Measurements from ENCODE around the gene SCAMP3. TPM values are rescaled to one million over a fixed set of nuclear protein-coding genes. Genes with fewer than 3 reads are reported as not detected.
"Not testable (repeated sequence)": the region's sequence is repeated elsewhere in the genome, so short reads cannot be mapped to it uniquely, and the experiment has no call there.

SCAMP3 gene
- polyA plus RNA-seq, 1 donor (not counting 4 experiments of a cell fraction or from before 2014, with no cell fraction given) = 72.1 TPM

GRCh38 chr1:155241069-155241679 is 21.0 kb downstream of the SCAMP3 start:
- Histone ChIP-seq H3K27ac (ENCODE audit: control insufficient read depth, insufficient read depth, low read length) (peak overlapping the region; percentile 71), H3K27me3 (ENCODE audit: control insufficient read depth, extremely low read depth, insufficient read depth, low read length) (no peaks in the 10 kb centered on the region), H3K79me2 (ENCODE audit: control insufficient read depth, insufficient read depth, low read length) (no peaks in the 10 kb centered on the region), H3K9me3 (ENCODE audit: control insufficient read depth, low read depth, low read length) (no peaks in the 10 kb centered on the region), H4K20me1 (ENCODE audit: control insufficient read depth, extremely low read depth, insufficient read depth, low read length) (no peaks in the 10 kb centered on the region), H3K9me1 (ENCODE audit: control insufficient read depth, extremely low read depth, insufficient read depth, low read length) (no peaks in the 10 kb centered on the region), H3K4me1 (ENCODE audit: control insufficient read depth, extremely low read depth, insufficient read depth, low read length) (peaks cover 19% of the 10 kb centered on the region), H3K36me3 (ENCODE audit: control insufficient read depth in 2 of 2, extremely low read depth in 1 of 2, insufficient read depth in 2 of 2, low read length in 2 of 2) (peaks cover 2 to 4% of the 10 kb centered on the region in 2 experiments), H2AFZ (ENCODE audit: control insufficient read depth, low read length) (peak overlapping the region; percentile 59), H3K4me2 (ENCODE audit: control insufficient read depth, extremely low read depth, insufficient read depth, low read depth, low read length) (peak overlapping the region; percentile 76), H3K9ac (ENCODE audit: control insufficient read depth, extremely low read depth, insufficient read depth, low read length) (peak overlapping the region; percentile 56), H3K4me3 (ENCODE audit: control insufficient read depth in 2 of 3, extremely low read depth in 1 of 3, insufficient read depth in 2 of 3, low read depth in 1 of 3, low read length in 3 of 3) (peak overlapping the region; percentile 39 to 66 (median 55))
- dilution Hi-C loops (cut with MboI; ENCODE audit: extremely low pct_ligation_motif_present, low sequenced_read_pairs) = no loop called here
- FAIRE-seq (no peak), DNase-seq (ENCODE audit: low read depth, low spot score) (no peak)
- no peak for TF ChIP-seq CTCF (optimal IDR thresholded peaks at IDR 0.05 in 1 of 3, IDR thresholded peaks at IDR 0.05 in 1 of 3, conservative IDR thresholded peaks at IDR 0.05 in 1 of 3; ENCODE audit: extremely low read depth in 1 of 3, insufficient read depth in 2 of 3, low read length in 3 of 3)
- TF ChIP-seq EZH2 (IDR thresholded peaks at IDR 0.05; ENCODE audit: low read length) = no peak

- no peak for TF ChIP-seq EZH2 (IDR thresholded peaks at IDR 0.05; ENCODE audit: low read length)
- no peak for TF ChIP-seq CTCF (optimal IDR thresholded peaks at IDR 0.05 in 1 of 3, IDR thresholded peaks at IDR 0.05 in 1 of 3, conservative IDR thresholded peaks at IDR 0.05 in 1 of 3; ENCODE audit: extremely low read depth in 1 of 3, insufficient read depth in 2 of 3, low read length in 3 of 3)
- no peaks in the 10 kb centered on the region for H3K9me1 ChIP-seq (ENCODE audit: control insufficient read depth, extremely low read depth, insufficient read depth, low read length)
- no peaks in the 10 kb centered on the region for H4K20me1 ChIP-seq (ENCODE audit: control insufficient read depth, extremely low read depth, insufficient read depth, low read length)
- H3K79me2 ChIP-seq (ENCODE audit: control insufficient read depth, insufficient read depth, low read length) = no peaks in the 10 kb centered on the region
- FAIRE-seq (no peak), DNase-seq (ENCODE audit: low read depth, low spot score) (no peak)
- H3K27ac ChIP-seq (ENCODE audit: control insufficient read depth, insufficient read depth, low read length) = no peak overlapping the region
- no peak overlapping the region for H3K9ac ChIP-seq (ENCODE audit: control insufficient read depth, extremely low read depth, insufficient read depth, low read length)
- no peak overlapping the region for H2AFZ ChIP-seq (ENCODE audit: control insufficient read depth, low read length)
- no peak overlapping the region for H3K4me3 ChIP-seq (ENCODE audit: control insufficient read depth in 2 of 3, extremely low read depth in 1 of 3, insufficient read depth in 2 of 3, low read depth in 1 of 3, low read length in 3 of 3)
- no peaks in the 10 kb centered on the region for H3K27me3 ChIP-seq (ENCODE audit: control insufficient read depth, extremely low read depth, insufficient read depth, low read length)
- peaks cover 2 to 7% of the 10 kb centered on the region in 2 experiments for H3K36me3 ChIP-seq (ENCODE audit: control insufficient read depth in 2 of 2, extremely low read depth in 1 of 2, insufficient read depth in 2 of 2, low read length in 2 of 2)
- dilution Hi-C loops (cut with MboI; ENCODE audit: extremely low pct_ligation_motif_present, low sequenced_read_pairs) = no loop called here
- no peak overlapping the region for H3K4me2 ChIP-seq (ENCODE audit: control insufficient read depth, extremely low read depth, insufficient read depth, low read depth, low read length)
- H3K4me1 ChIP-seq (ENCODE audit: control insufficient read depth, extremely low read depth, insufficient read depth, low read length) = peaks cover 4% of the 10 kb centered on the region
- no peaks in the 10 kb centered on the region for H3K9me3 ChIP-seq (ENCODE audit: control insufficient read depth, low read depth, low read length)
Measured at GRCh38 chr1:155236451-155236850, 25.7 kb downstream of the SCAMP3 start.

GRCh38 chr1:155235375-155235774 is 26.8 kb downstream of the SCAMP3 start:
- DNase-seq (ENCODE audit: low read depth, low spot score); H3K4me1 ChIP-seq (ENCODE audit: control insufficient read depth, extremely low read depth, insufficient read depth, low read length); H3K36me3 ChIP-seq (ENCODE audit: control insufficient read depth in 2 of 2, extremely low read depth in 1 of 2, insufficient read depth in 2 of 2, low read length in 2 of 2); H4K20me1 ChIP-seq (ENCODE audit: control insufficient read depth, extremely low read depth, insufficient read depth, low read length); H3K4me3 ChIP-seq (ENCODE audit: control insufficient read depth in 2 of 3, extremely low read depth in 1 of 3, insufficient read depth in 2 of 3, low read depth in 1 of 3, low read length in 3 of 3); H3K9me1 ChIP-seq (ENCODE audit: control insufficient read depth, extremely low read depth, insufficient read depth, low read length); H3K27ac ChIP-seq (ENCODE audit: control insufficient read depth, insufficient read depth, low read length); FAIRE-seq; H3K4me2 ChIP-seq (ENCODE audit: control insufficient read depth, extremely low read depth, insufficient read depth, low read depth, low read length); H3K9ac ChIP-seq (ENCODE audit: control insufficient read depth, extremely low read depth, insufficient read depth, low read length); H3K9me3 ChIP-seq (ENCODE audit: control insufficient read depth, low read depth, low read length); H3K27me3 ChIP-seq (ENCODE audit: control insufficient read depth, extremely low read depth, insufficient read depth, low read length); dilution Hi-C loops (cut with MboI; ENCODE audit: extremely low pct_ligation_motif_present, low sequenced_read_pairs); H2AFZ ChIP-seq (ENCODE audit: control insufficient read depth, low read length); H3K79me2 ChIP-seq (ENCODE audit: control insufficient read depth, insufficient read depth, low read length): not testable (repeated sequence)

GRCh38 chr1:155233502-155233901 is 28.7 kb downstream of the SCAMP3 start:
- H3K79me2 ChIP-seq (ENCODE audit: control insufficient read depth, insufficient read depth, low read length); H3K9me3 ChIP-seq (ENCODE audit: control insufficient read depth, low read depth, low read length); H3K4me2 ChIP-seq (ENCODE audit: control insufficient read depth, extremely low read depth, insufficient read depth, low read depth, low read length); H3K9ac ChIP-seq (ENCODE audit: control insufficient read depth, extremely low read depth, insufficient read depth, low read length); H3K27me3 ChIP-seq (ENCODE audit: control insufficient read depth, extremely low read depth, insufficient read depth, low read length); H3K4me1 ChIP-seq (ENCODE audit: control insufficient read depth, extremely low read depth, insufficient read depth, low read length); H3K4me3 ChIP-seq (ENCODE audit: control insufficient read depth in 2 of 3, extremely low read depth in 1 of 3, insufficient read depth in 2 of 3, low read depth in 1 of 3, low read length in 3 of 3); H4K20me1 ChIP-seq (ENCODE audit: control insufficient read depth, extremely low read depth, insufficient read depth, low read length); FAIRE-seq; H3K9me1 ChIP-seq (ENCODE audit: control insufficient read depth, extremely low read depth, insufficient read depth, low read length); H2AFZ ChIP-seq (ENCODE audit: control insufficient read depth, low read length); DNase-seq (ENCODE audit: low read depth, low spot score); H3K27ac ChIP-seq (ENCODE audit: control insufficient read depth, insufficient read depth, low read length); dilution Hi-C loops (cut with MboI; ENCODE audit: extremely low pct_ligation_motif_present, low sequenced_read_pairs); H3K36me3 ChIP-seq (ENCODE audit: control insufficient read depth in 2 of 2, extremely low read depth in 1 of 2, insufficient read depth in 2 of 2, low read length in 2 of 2): not testable (repeated sequence)

Measured in keratinocyte (primary cell).